H1 (cell line): Measurements from ENCODE around the gene AFAP1L2. TPM values are rescaled to one million over a fixed set of nuclear protein-coding genes. Genes with fewer than 3 reads are reported as not detected.

Source experiments
- CTCF ChIA-PET: fragments of 300-600 bp; sonication (Branson Sonifier 250); formaldehyde crosslinking; loops from one replicate; lab custom pipeline; 2021; ENCODE audit not compliant: partially characterized antibody; lab: Charles Lee
- POLR2A ChIA-PET: fragments of 300-600 bp; sonication (Branson Sonifier 250); formaldehyde crosslinking; loops from one replicate; lab custom pipeline; 2021; ENCODE audit warnings: inconsistent platforms; ENCODE audit not compliant: partially characterized antibody; lab: Charles Lee
- DNase-seq, 2 experiments: peaks; one replicate each; pipeline versions ENCODE4 v3.0.0 to v3.0.0-alpha.2; 2010 to 2022; ENCODE audit warnings: low spot score in 2 of 2, low read depth in 1 of 2, mixed read lengths in 1 of 2
- FAIRE-seq: peaks from 2 replicates; lab custom pipeline; 2011; peaks lifted over from hg19 to GRCh38; lab: Jason Lieb, UNC
- H2AFZ ChIP-seq: 2 replicates; pipeline ENCODE4 v1.8.1; 2012; ENCODE audit warnings: low read length, inconsistent platforms
- H2AK5ac ChIP-seq: 2 replicates; pipeline ENCODE4 v1.6.1; 2013; ENCODE audit warnings: low read depth, low read length
- H2BK120ac ChIP-seq: replicated peaks from 2 replicates; pipeline ENCODE3; 2013; ENCODE audit warnings: low read depth, low read length, inconsistent platforms
- H2BK12ac ChIP-seq: 2 replicates; pipeline ENCODE4 v1.6.1; 2013; ENCODE audit warnings: low read depth, low read length
- H2BK15ac ChIP-seq: 2 replicates; pipeline ENCODE4 v1.6.1; 2013; ENCODE audit warnings: low read length
- H2BK20ac ChIP-seq: 2 replicates; pipeline ENCODE4 v1.6.1; 2013; ENCODE audit warnings: low read length
- H2BK5ac ChIP-seq: 2 replicates; pipeline ENCODE4 v1.6.1; 2013; ENCODE audit warnings: low read depth, low read length
- H3K14ac ChIP-seq: 2 replicates; pipeline ENCODE4 v1.6.1; 2013; ENCODE audit warnings: inconsistent platforms; ENCODE audit not compliant: insufficient read length
- H3K18ac ChIP-seq: 2 replicates; pipeline ENCODE4 v1.6.1; 2013; ENCODE audit warnings: low read length; ENCODE audit errors: extremely low read depth
- H3K23ac ChIP-seq: 2 replicates; pipeline ENCODE4 v1.6.1; 2013; ENCODE audit warnings: inconsistent platforms; ENCODE audit not compliant: insufficient read length
- H3K23me2 ChIP-seq: 2 replicates; pipeline ENCODE4 v1.6.1; 2013; ENCODE audit warnings: low read depth, low read length
- H3K27ac ChIP-seq: 2 replicates; pipeline ENCODE4 v1.6.1; 2011; ENCODE audit warnings: low read depth, low read length, inconsistent platforms
- H3K27me3 ChIP-seq, 4 experiments: replicated peaks in 1 of 4; 1 replicate in 1 of 4; 2 replicates in 3 of 4; pipeline versions ENCODE4 v1.6.1 to v1.8.1; 2011 to 2013; ENCODE audit warnings: low read length in 3 of 4, mild to moderate bottlenecking in 3 of 4, inconsistent platforms in 2 of 4, mixed read lengths in 2 of 4, moderate library complexity in 1 of 4; ENCODE audit not compliant: control insufficient read depth in 3 of 4, insufficient read depth in 3 of 4; ENCODE audit errors: extremely low read depth in 1 of 4
- H3K36me3 ChIP-seq, 4 experiments: 2 replicates each; pipeline versions ENCODE4 v1.6.1 to v1.8.1; 2011 to 2013; ENCODE audit warnings: mild to moderate bottlenecking in 4 of 4, low read length in 3 of 4, moderate library complexity in 2 of 4, control low read depth in 1 of 4, inconsistent platforms in 1 of 4; ENCODE audit not compliant: insufficient read depth in 4 of 4, control insufficient read depth in 2 of 4
- H3K4ac ChIP-seq: replicated peaks from 2 replicates; pipeline ENCODE3; 2013; ENCODE audit warnings: low read length, low read depth, mixed read lengths, inconsistent platforms; ENCODE audit not compliant: insufficient read length
- H3K4me1 ChIP-seq, 4 experiments: replicated peaks in 1 of 4; 1 replicate in 1 of 4; 2 replicates in 3 of 4; pipeline versions ENCODE4 v1.6.1 to v1.8.1; 2011 to 2013; ENCODE audit warnings: low read length in 3 of 4, inconsistent platforms in 2 of 4, mixed read lengths in 1 of 4; ENCODE audit not compliant: insufficient read depth in 4 of 4, control insufficient read depth in 3 of 4
- H3K4me2 ChIP-seq, 2 experiments: 2 replicates each; pipeline versions ENCODE4 v1.6.1 to v1.8.1; 2011 to 2013; ENCODE audit warnings: low read depth in 2 of 2, low read length in 2 of 2, control low read depth in 1 of 2, inconsistent platforms in 1 of 2, mild to moderate bottlenecking in 1 of 2; ENCODE audit not compliant: insufficient read depth in 1 of 2
- H3K4me3 ChIP-seq, 4 experiments: fragments of 200-600, 300-600 bp in 1 of 4; sonication (generic), shearing (Covaris generic), sonication (Bioruptor Twin) in 1 of 4; 2 replicates each; pipeline versions ENCODE4 v1.5.1 to v1.8.1; 2011 to 2016; ENCODE audit warnings: low read length in 4 of 4, low read depth in 3 of 4, control low read depth in 2 of 4, inconsistent platforms in 2 of 4, mild to moderate bottlenecking in 2 of 4, mixed read lengths in 1 of 4, moderate library complexity in 1 of 4; ENCODE audit not compliant: insufficient read depth in 2 of 4; ENCODE audit errors: extremely low read depth in 1 of 4
- H3K56ac ChIP-seq: replicated peaks from 2 replicates; pipeline ENCODE3; 2013; ENCODE audit warnings: low read depth, mild to moderate bottlenecking, mixed read lengths, low read length, inconsistent platforms; ENCODE audit not compliant: insufficient read length
- H3K79me1 ChIP-seq: 2 replicates; pipeline ENCODE4 v1.6.1; 2013; ENCODE audit warnings: low read depth, low read length, control low read depth
- H3K79me2 ChIP-seq, 2 experiments: 2 replicates each; pipeline versions ENCODE4 v1.6.1 to v1.8.1; 2012 to 2013; ENCODE audit warnings: low read length in 2 of 2, mild to moderate bottlenecking in 2 of 2, inconsistent platforms in 1 of 2; ENCODE audit not compliant: insufficient read depth in 2 of 2, control insufficient read depth in 1 of 2
- H3K9ac ChIP-seq, 4 experiments: replicated peaks in 1 of 4; 1 replicate in 1 of 4; 2 replicates in 3 of 4; pipeline versions ENCODE4 v1.6.1 to v1.8.1; 2011 to 2013; ENCODE audit warnings: low read depth in 3 of 4, low read length in 3 of 4, control low read depth in 2 of 4, mild to moderate bottlenecking in 2 of 4, moderate library complexity in 2 of 4, inconsistent platforms in 1 of 4; ENCODE audit errors: extremely low read depth in 1 of 4
- H3K9me3 ChIP-seq, 2 experiments: 2 replicates each; pipeline versions ENCODE4 v1.6.1 to v1.8.1; 2012 to 2013; ENCODE audit warnings: mild to moderate bottlenecking in 2 of 2, moderate library complexity in 2 of 2, control low read depth in 1 of 2, inconsistent platforms in 1 of 2, low read depth in 1 of 2, low read length in 1 of 2, mixed read lengths in 1 of 2; ENCODE audit not compliant: insufficient read depth in 2 of 2
- H4K20me1 ChIP-seq, 2 experiments: replicated peaks in 1 of 2; 2 replicates each; pipeline versions ENCODE3 to v1.8.1; 2011 to 2013; ENCODE audit warnings: inconsistent platforms in 2 of 2, low read length in 2 of 2, mild to moderate bottlenecking in 1 of 2; ENCODE audit not compliant: insufficient read depth in 2 of 2, control insufficient read depth in 1 of 2
- H4K5ac ChIP-seq: 2 replicates; pipeline ENCODE4 v1.6.1; 2013; ENCODE audit warnings: low read length, low read depth, mixed read lengths, inconsistent platforms; ENCODE audit not compliant: insufficient read length
- H4K8ac ChIP-seq: 2 replicates; pipeline ENCODE4 v1.8.0; 2013; ENCODE audit warnings: mild to moderate bottlenecking, moderate library complexity, low read length, inconsistent platforms; ENCODE audit not compliant: insufficient read depth; ENCODE audit errors: extremely low read depth
- H4K91ac ChIP-seq: replicated peaks from 2 replicates; pipeline ENCODE3; 2013; ENCODE audit warnings: low read length, mixed read lengths, inconsistent platforms; ENCODE audit not compliant: insufficient read length
- ASH2L ChIP-seq: fragments of 200-600, 300-600 bp; sonication (generic); IDR thresholded peaks from one replicate; pipeline ENCODE4 v1.7.1; 2017; ENCODE audit warnings: low read length
- CHD1 ChIP-seq: IDR thresholded peaks from 2 replicates; pipeline ENCODE4 v1.6.1; 2012; ENCODE audit warnings: low read depth, low read length, improper control_type of control experiment
- CHD2 ChIP-seq: IDR thresholded peaks from 2 replicates; pipeline ENCODE4 v1.6.1; 2012; ENCODE audit warnings: low read length, improper control_type of control experiment
- CREB1 ChIP-seq: IDR thresholded peaks from 2 replicates; pipeline ENCODE4 v1.6.1; 2012; ENCODE audit warnings: inconsistent platforms
- HDAC6 ChIP-seq: IDR thresholded peaks from one replicate; pipeline ENCODE4 v1.7.1; 2012; ENCODE audit warnings: low read depth, mild to moderate bottlenecking, inconsistent platforms, low read length, moderate library complexity
- JUN ChIP-seq: IDR thresholded peaks from 2 replicates; pipeline ENCODE4 v1.6.1; 2011; ENCODE audit warnings: low read depth, mild to moderate bottlenecking, improper control_type of control experiment, low read length
- JUND ChIP-seq: IDR thresholded peaks from 2 replicates; pipeline ENCODE4 v1.6.1; 2011; ENCODE audit warnings: mild to moderate bottlenecking, improper control_type of control experiment, low read length
- POU5F1 ChIP-seq: IDR thresholded peaks from 2 replicates; pipeline ENCODE4 v1.6.1; 2011; ENCODE audit warnings: low read depth, mild to moderate bottlenecking, low read length, moderate library complexity
- RNF2 ChIP-seq: fragments of 200-900, 300-1000 bp; sonication (generic); IDR thresholded peaks from 2 replicates; pipeline ENCODE4 v1.7.1; 2016; ENCODE audit warnings: borderline replicate concordance, low read depth, mild to moderate bottlenecking, antibody characterized with exemption, low read length; ENCODE audit not compliant: poor library complexity, severe bottlenecking; ENCODE audit errors: missing control alignments
- SAP30 ChIP-seq: fragments of 300-600 bp; sonication (generic); IDR thresholded peaks from 2 replicates; pipeline ENCODE4 v1.7.1; 2012; ENCODE audit warnings: low read length, moderate library complexity, mild to moderate bottlenecking, inconsistent platforms; ENCODE audit not compliant: insufficient read depth, insufficient replicate concordance
- SIX5 ChIP-seq: IDR thresholded peaks from 2 replicates; pipeline ENCODE4 v1.6.1; 2011; ENCODE audit warnings: mild to moderate bottlenecking, low read depth, low read length
- SUZ12 ChIP-seq: fragments of 200-600 bp; sonication (generic); IDR thresholded peaks from 2 replicates; pipeline ENCODE4 v1.6.1; 2012; ENCODE audit warnings: mild to moderate bottlenecking, inconsistent platforms, low read length, moderate library complexity, mixed read lengths
- TAF1 ChIP-seq: IDR thresholded peaks from 2 replicates; pipeline ENCODE4 v1.6.1; 2011; ENCODE audit warnings: mild to moderate bottlenecking, low read depth, low read length
- TBP ChIP-seq: IDR thresholded peaks from 2 replicates; pipeline ENCODE4 v1.6.1; 2011; ENCODE audit warnings: low read depth, low read length, improper control_type of control experiment
- WGBS, 2 experiments: shearing (Covaris generic) in 1 of 2; methylation state at CpG; one replicate each; pipeline versions ENCODE4 v1.1.6 to v1.1.7; 2013 to 2015; ENCODE audit warnings: low lambda C conversion rate in 2 of 2, mixed read lengths in 2 of 2, inconsistent platforms in 1 of 2, low coverage in 1 of 2, missing lambda C conversion rate in 1 of 2; ENCODE audit not compliant: insufficient replicate concordance in 2 of 2, insufficient coverage in 1 of 2, insufficient read length in 1 of 2; ENCODE audit errors: extremely low coverage in 1 of 2, missing lambda C conversion rate in 1 of 2; 5-methylcytosine and 5-hydroxymethylcytosine counted together
- polyA plus RNA-seq, 7 experiments: library from polyadenylated mRNA; depleted of rRNA in 3 of 7; stranded (reverse) in 5 of 7; unstranded in 2 of 7; fragments of >200 nt in 5 of 7; fragments of 200-250 nt in 2 of 7; gene quantifications; 1 replicate in 5 of 7; 2 replicates in 1 of 7; 4 replicates in 1 of 7; pipeline versions ENCODE4 v1.2.1 to v1.2.3, GENCODE V29; 2011 to 2013; ENCODE audit warnings: missing spikeins in 2 of 7, mixed read lengths in 2 of 7
- total RNA-seq: library from RNA; stranded (reverse); fragmentation: NEBNext Ultra II Directional; extraction: Animal tissue kit (Norgen Biotek cat#: 25700); gene quantifications from 2 replicates; pipeline ENCODE4 v1.2.1, GENCODE V29; 2021

The AFAP1L2 gene
- total and polyA plus RNA-seq, 2 of the 8 experiments (the other 6 are each of a cell fraction or from before 2014, with no cell fraction given): 3.9 to 6.4 TPM

GRCh38 chr10:114395366-114396022 is 8.8 kb downstream of the AFAP1L2 start:
- Histone ChIP-seq H2BK5ac (no peak overlapping the region), H3K36me3 (no peaks in the 10 kb centered on the region), H3K23ac (no peak overlapping the region), H2AFZ (no peak overlapping the region), H3K14ac (no peak overlapping the region), H2AK5ac (no peak overlapping the region), H3K18ac (no peak overlapping the region), H3K27me3 (no peaks in the 10 kb centered on the region; a peak in 2 of 7 replicates), H2BK120ac (no peak overlapping the region), H2BK12ac (no peak overlapping the region), H3K4me2 (no peak overlapping the region), H3K4me3 (no peak overlapping the region), H3K23me2 (no peaks in the 10 kb centered on the region), H4K20me1 (no peaks in the 10 kb centered on the region), H4K8ac (no peak overlapping the region), H3K9me3 (no peaks in the 10 kb centered on the region), H3K56ac (no peak overlapping the region), H4K5ac (no peak overlapping the region), H2BK20ac (no peak overlapping the region), H3K4me1 (peaks cover 0 to 10% (median 4%) of the 10 kb centered on the region in 4 experiments; a peak in 4 of 7 replicates), H4K91ac (no peak overlapping the region), H3K4ac (no peak overlapping the region), H2BK15ac (no peak overlapping the region), H3K79me1 (no peaks in the 10 kb centered on the region), H3K79me2 (no peaks in the 10 kb centered on the region), H3K9ac (no peak overlapping the region), H3K27ac (no peak overlapping the region)
- POLR2A ChIA-PET: no interaction called here
- CTCF ChIA-PET: interaction anchor here (0.6 to 7.0 kb wide), 8 partner anchors 8 to 92 kb away, joined by 3 to 98 read pairs (median 5); no protein-coding TSS in a partner anchor
- FAIRE-seq (no peak), DNase-seq (no peak)
- WGBS, 2 experiments: 96% methylated on average over 6 of the region's 6 CpGs; no CpG with 5 or more reads in 1 of the 2 experiments
- TF ChIP-seq ASH2L (no peak), JUN (no peak), RNF2 (no peak), POU5F1 (no peak), HDAC6 (no peak), JUND (no peak), CHD1 (no peak), SIX5 (no peak), SUZ12 (no peak), SAP30 (no peak), TBP (no peak), CHD2 (no peak), TAF1 (no peak), CREB1 (no peak)
